GM23338 (cell line): Measurements from ENCODE around the gene CDK5RAP2.

ENCODE experiments used
- EZH2 ChIP-seq: fragments of 200-600 bp; sonication (generic); IDR thresholded peaks from one replicate; pipeline ENCODE4 v1.8.0; 2017; ENCODE audit warnings: antibody characterized with exemption, mild to moderate bottlenecking, low read depth; ENCODE audit not compliant: unreplicated experiment
- NANOG ChIP-seq: IDR thresholded peaks from 2 replicates; pipeline ENCODE4 v1.6.1; 2016; ENCODE audit warnings: antibody characterized with exemption, borderline replicate concordance
- POLR2AphosphoS5 ChIP-seq: IDR thresholded peaks from 2 replicates; pipeline ENCODE4 v1.6.1; 2016; ENCODE audit warnings: antibody characterized with exemption, low read depth
- ZNF114 ChIP-seq: fragments of 250-450 bp; sonication (Bioruptor Pico); IDR thresholded peaks from 2 replicates; pipeline ENCODE4 v1.5.0; 2020; ENCODE audit warnings: mild to moderate bottlenecking, moderate library complexity
- TF ChIP-seq, protein P1 (sequence below), 2 experiments: fragments of 200-600 bp in 1 of 2; sonication (generic) in 1 of 2; conservative IDR thresholded peaks; 2 replicates each; pipeline versions ENCODE4 v1.5.1 to v1.6.1; 2016 to 2017; ENCODE audit warnings: antibody characterized with exemption in 2 of 2, low read depth in 2 of 2, mild to moderate bottlenecking in 2 of 2, moderate library complexity in 1 of 2
- TF ChIP-seq, protein P2 (sequence below): IDR thresholded peaks from one replicate; pipeline ENCODE4 v1.6.1; 2018; ENCODE audit warnings: antibody characterized with exemption; ENCODE audit not compliant: unreplicated experiment

DNA sequence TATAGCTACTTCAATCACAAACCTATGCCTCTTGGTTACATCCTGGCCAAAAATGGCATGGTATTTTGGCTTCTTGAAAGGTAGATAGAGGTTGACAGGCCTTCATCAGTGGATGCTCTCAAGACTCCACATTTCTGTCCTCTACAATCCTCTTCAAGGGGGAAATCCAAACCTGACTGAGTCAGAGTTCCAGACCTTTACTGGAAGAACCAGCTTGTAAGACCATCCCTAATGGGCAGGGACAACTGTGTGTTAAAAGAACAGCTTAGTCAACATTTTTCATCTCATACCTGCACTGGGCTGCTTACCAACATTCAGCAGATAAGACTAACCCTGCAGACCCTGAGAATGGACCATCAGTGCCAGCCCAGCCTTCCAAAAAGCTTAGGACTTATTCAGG, 155.7 kb downstream of the CDK5RAP2 start:
- TF ChIP-seq, protein P1, sequence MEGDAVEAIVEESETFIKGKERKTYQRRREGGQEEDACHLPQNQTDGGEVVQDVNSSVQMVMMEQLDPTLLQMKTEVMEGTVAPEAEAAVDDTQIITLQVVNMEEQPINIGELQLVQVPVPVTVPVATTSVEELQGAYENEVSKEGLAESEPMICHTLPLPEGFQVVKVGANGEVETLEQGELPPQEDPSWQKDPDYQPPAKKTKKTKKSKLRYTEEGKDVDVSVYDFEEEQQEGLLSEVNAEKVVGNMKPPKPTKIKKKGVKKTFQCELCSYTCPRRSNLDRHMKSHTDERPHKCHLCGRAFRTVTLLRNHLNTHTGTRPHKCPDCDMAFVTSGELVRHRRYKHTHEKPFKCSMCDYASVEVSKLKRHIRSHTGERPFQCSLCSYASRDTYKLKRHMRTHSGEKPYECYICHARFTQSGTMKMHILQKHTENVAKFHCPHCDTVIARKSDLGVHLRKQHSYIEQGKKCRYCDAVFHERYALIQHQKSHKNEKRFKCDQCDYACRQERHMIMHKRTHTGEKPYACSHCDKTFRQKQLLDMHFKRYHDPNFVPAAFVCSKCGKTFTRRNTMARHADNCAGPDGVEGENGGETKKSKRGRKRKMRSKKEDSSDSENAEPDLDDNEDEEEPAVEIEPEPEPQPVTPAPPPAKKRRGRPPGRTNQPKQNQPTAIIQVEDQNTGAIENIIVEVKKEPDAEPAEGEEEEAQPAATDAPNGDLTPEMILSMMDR (conservative IDR thresholded peaks at IDR 0.05; ENCODE audit: low read depth in 2 of 2): no peak
- TF ChIP-seq, protein P2, sequence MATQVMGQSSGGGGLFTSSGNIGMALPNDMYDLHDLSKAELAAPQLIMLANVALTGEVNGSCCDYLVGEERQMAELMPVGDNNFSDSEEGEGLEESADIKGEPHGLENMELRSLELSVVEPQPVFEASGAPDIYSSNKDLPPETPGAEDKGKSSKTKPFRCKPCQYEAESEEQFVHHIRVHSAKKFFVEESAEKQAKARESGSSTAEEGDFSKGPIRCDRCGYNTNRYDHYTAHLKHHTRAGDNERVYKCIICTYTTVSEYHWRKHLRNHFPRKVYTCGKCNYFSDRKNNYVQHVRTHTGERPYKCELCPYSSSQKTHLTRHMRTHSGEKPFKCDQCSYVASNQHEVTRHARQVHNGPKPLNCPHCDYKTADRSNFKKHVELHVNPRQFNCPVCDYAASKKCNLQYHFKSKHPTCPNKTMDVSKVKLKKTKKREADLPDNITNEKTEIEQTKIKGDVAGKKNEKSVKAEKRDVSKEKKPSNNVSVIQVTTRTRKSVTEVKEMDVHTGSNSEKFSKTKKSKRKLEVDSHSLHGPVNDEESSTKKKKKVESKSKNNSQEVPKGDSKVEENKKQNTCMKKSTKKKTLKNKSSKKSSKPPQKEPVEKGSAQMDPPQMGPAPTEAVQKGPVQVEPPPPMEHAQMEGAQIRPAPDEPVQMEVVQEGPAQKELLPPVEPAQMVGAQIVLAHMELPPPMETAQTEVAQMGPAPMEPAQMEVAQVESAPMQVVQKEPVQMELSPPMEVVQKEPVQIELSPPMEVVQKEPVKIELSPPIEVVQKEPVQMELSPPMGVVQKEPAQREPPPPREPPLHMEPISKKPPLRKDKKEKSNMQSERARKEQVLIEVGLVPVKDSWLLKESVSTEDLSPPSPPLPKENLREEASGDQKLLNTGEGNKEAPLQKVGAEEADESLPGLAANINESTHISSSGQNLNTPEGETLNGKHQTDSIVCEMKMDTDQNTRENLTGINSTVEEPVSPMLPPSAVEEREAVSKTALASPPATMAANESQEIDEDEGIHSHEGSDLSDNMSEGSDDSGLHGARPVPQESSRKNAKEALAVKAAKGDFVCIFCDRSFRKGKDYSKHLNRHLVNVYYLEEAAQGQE: no peak
- no peak for TF ChIP-seq EZH2
- TF ChIP-seq POLR2AphosphoS5: no peak
- no peak for TF ChIP-seq NANOG
- TF ChIP-seq ZNF114 (CRISPR knock-in tag): no peak
